HEK293 (cell line): ENCODE measurements around the gene ADGRF4.

Experiments used
- CTCF ChIA-PET: fragments of 350-600 bp; formaldehyde crosslinking; extraction: SDS; loops from one replicate; lab custom pipeline; 2021; ENCODE audit warnings: antibody characterized with exemption; lab: Yijun Ruan, JAX
- POLR2A ChIA-PET: fragments of 300-600 bp; formaldehyde crosslinking; extraction: SDS; loops from one replicate; lab custom pipeline; 2020; ENCODE audit warnings: antibody characterized with exemption, inconsistent platforms; lab: Yijun Ruan, JAX
- H3K27ac ChIP-seq: fragments of 200-500 bp; sonication (Bioruptor generic); 2 replicates; pipeline ENCODE4 v1.5.1; 2014; ENCODE audit warnings: low read depth, low read length, control low read depth, inconsistent platforms; ENCODE audit errors: extremely low read depth
- H3K36me3 ChIP-seq, 2 experiments: fragments of 200-500 bp in 1 of 2; sonication (Bioruptor generic) in 1 of 2; 1 replicate in 1 of 2; 2 replicates in 1 of 2; pipeline ENCODE4 v1.5.1; 2014 to 2017; ENCODE audit warnings: inconsistent platforms in 2 of 2, low read length in 2 of 2; ENCODE audit not compliant: control insufficient read depth in 2 of 2, insufficient read depth in 1 of 2
- H3K4me1 ChIP-seq: fragments of 200-500 bp; sonication (Bioruptor generic); 2 replicates; pipeline ENCODE4 v1.5.1; 2014; ENCODE audit warnings: mild to moderate bottlenecking, low read length, inconsistent platforms; ENCODE audit not compliant: control insufficient read depth, insufficient read depth
- H3K4me3 ChIP-seq: 2 replicates; pipeline ENCODE4 v1.5.1; 2011; ENCODE audit warnings: low read depth, mild to moderate bottlenecking, control low read depth, low read length, moderate library complexity
- H3K9me3 ChIP-seq: fragments of 200-500 bp; sonication (Bioruptor generic); 2 replicates; pipeline ENCODE4 v1.5.1; 2014; ENCODE audit warnings: low read depth, low read length, inconsistent platforms; ENCODE audit not compliant: control insufficient read depth, insufficient read depth
- BCL11B ChIP-seq: fragments of 450-650 bp; formaldehyde crosslinking; IDR thresholded peaks from 2 replicates; pipeline ENCODE4 v1.5.1; 2016; ENCODE audit warnings: low read depth, missing biosample characterization, missing genetic modification characterization
- HOXA7 ChIP-seq: sonication (generic); formaldehyde crosslinking; IDR thresholded peaks from 2 replicates; pipeline ENCODE4 v1.8.1; 2022; ENCODE audit warnings: missing genetic modification reagents, borderline replicate concordance
- HOXD13 ChIP-seq: sonication (generic); formaldehyde crosslinking; IDR thresholded peaks from 2 replicates; pipeline ENCODE4 v1.8.0; 2022; ENCODE audit warnings: missing genetic modification reagents, borderline replicate concordance
- KLF9 ChIP-seq: fragments of 450-650 bp; formaldehyde crosslinking; IDR thresholded peaks from 2 replicates; pipeline ENCODE4 v1.5.1; 2016; ENCODE audit warnings: missing biosample characterization, missing genetic modification characterization, low read depth
- OSR2 ChIP-seq: fragments of 450-650 bp; formaldehyde crosslinking; IDR thresholded peaks from 2 replicates; pipeline ENCODE4 v1.5.1; 2016; ENCODE audit warnings: missing biosample characterization, missing genetic modification characterization
- SP7 ChIP-seq: fragments of 450-650 bp; formaldehyde crosslinking; IDR thresholded peaks from 2 replicates; pipeline ENCODE4 v1.5.1; 2016; ENCODE audit warnings: missing biosample characterization, missing genetic modification characterization
- YY2 ChIP-seq: fragments of 450-650 bp; formaldehyde crosslinking; IDR thresholded peaks from 2 replicates; pipeline ENCODE4 v1.5.1; 2016; ENCODE audit warnings: missing biosample characterization, missing genetic modification characterization
- ZNF121 ChIP-seq: fragments of 450-650 bp; formaldehyde crosslinking; IDR thresholded peaks from 2 replicates; pipeline ENCODE4 v1.5.1; 2016; ENCODE audit warnings: missing biosample characterization, missing genetic modification characterization
- ZNF140 ChIP-seq: fragments of 450-650 bp; formaldehyde crosslinking; IDR thresholded peaks from 2 replicates; pipeline ENCODE4 v1.5.1; 2016; ENCODE audit warnings: missing biosample characterization, missing genetic modification characterization
- ZNF16 ChIP-seq: fragments of 450-650 bp; formaldehyde crosslinking; IDR thresholded peaks from 2 replicates; pipeline ENCODE4 v1.5.1; 2016; ENCODE audit warnings: low read depth, missing biosample characterization, missing genetic modification characterization
- ZNF2 ChIP-seq: fragments of 450-650 bp; formaldehyde crosslinking; IDR thresholded peaks from 2 replicates; pipeline ENCODE4 v1.5.1; 2016; ENCODE audit warnings: missing biosample characterization, missing genetic modification characterization
- ZNF211 ChIP-seq: fragments of 450-650 bp; formaldehyde crosslinking; IDR thresholded peaks from 2 replicates; pipeline ENCODE4 v1.5.1; 2016; ENCODE audit warnings: low read depth, missing biosample characterization, missing genetic modification characterization
- ZNF48 ChIP-seq: fragments of 450-650 bp; formaldehyde crosslinking; IDR thresholded peaks from 2 replicates; pipeline ENCODE4 v1.5.1; 2016; ENCODE audit warnings: missing biosample characterization, missing genetic modification characterization
- ZNF571 ChIP-seq: fragments of 450-650 bp; formaldehyde crosslinking; IDR thresholded peaks from 2 replicates; pipeline ENCODE4 v1.5.0; 2017; ENCODE audit warnings: missing biosample characterization, missing genetic modification characterization
- ZNF600 ChIP-seq: fragments of 450-650 bp; formaldehyde crosslinking; IDR thresholded peaks from 2 replicates; pipeline ENCODE4 v1.5.1; 2016; ENCODE audit warnings: missing biosample characterization, missing genetic modification characterization
- TF ChIP-seq, protein P1 (sequence below): fragments of 450-650 bp; formaldehyde crosslinking; IDR thresholded peaks from 2 replicates; pipeline ENCODE4 v1.5.1; 2016; ENCODE audit warnings: missing biosample characterization, missing genetic modification characterization, borderline replicate concordance
- TF ChIP-seq, protein P2 (sequence below): fragments of 450-650 bp; formaldehyde crosslinking; IDR thresholded peaks from 2 replicates; pipeline ENCODE4 v1.5.1; 2016; ENCODE audit warnings: missing biosample characterization, missing genetic modification characterization
- TF ChIP-seq, protein P3 (sequence below): fragments of 450-650 bp; formaldehyde crosslinking; IDR thresholded peaks from 2 replicates; pipeline ENCODE4 v1.5.1; 2017; ENCODE audit warnings: missing biosample characterization, missing genetic modification characterization
- TF ChIP-seq, protein P4 (sequence below): fragments of 450-650 bp; formaldehyde crosslinking; IDR thresholded peaks from 2 replicates; pipeline ENCODE4 v1.5.1; 2016; ENCODE audit warnings: missing biosample characterization, missing genetic modification characterization

The ADGRF4 gene

GRCh38 chr6:47655719-47656595 is 42.4 kb upstream of the ADGRF4 start (continued):
- TF ChIP-seq, protein P1, sequence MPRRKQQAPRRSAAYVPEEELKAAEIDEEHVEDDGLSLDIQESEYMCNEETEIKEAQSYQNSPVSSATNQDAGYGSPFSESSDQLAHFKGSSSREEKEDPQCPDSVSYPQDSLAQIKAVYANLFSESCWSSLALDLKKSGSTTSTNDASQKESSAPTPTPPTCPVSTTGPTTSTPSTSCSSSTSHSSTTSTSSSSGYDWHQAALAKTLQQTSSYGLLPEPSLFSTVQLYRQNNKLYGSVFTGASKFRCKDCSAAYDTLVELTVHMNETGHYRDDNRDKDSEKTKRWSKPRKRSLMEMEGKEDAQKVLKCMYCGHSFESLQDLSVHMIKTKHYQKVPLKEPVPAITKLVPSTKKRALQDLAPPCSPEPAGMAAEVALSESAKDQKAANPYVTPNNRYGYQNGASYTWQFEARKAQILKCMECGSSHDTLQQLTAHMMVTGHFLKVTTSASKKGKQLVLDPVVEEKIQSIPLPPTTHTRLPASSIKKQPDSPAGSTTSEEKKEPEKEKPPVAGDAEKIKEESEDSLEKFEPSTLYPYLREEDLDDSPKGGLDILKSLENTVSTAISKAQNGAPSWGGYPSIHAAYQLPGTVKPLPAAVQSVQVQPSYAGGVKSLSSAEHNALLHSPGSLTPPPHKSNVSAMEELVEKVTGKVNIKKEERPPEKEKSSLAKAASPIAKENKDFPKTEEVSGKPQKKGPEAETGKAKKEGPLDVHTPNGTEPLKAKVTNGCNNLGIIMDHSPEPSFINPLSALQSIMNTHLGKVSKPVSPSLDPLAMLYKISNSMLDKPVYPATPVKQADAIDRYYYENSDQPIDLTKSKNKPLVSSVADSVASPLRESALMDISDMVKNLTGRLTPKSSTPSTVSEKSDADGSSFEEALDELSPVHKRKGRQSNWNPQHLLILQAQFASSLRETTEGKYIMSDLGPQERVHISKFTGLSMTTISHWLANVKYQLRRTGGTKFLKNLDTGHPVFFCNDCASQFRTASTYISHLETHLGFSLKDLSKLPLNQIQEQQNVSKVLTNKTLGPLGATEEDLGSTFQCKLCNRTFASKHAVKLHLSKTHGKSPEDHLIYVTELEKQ (tag by site-specific recombination) = no peak
- TF ChIP-seq HOXD13 (CRISPR knock-in tag) = no peak
- no peak for TF ChIP-seq ZNF211 (tag by site-specific recombination)
- TF ChIP-seq, protein P2, sequence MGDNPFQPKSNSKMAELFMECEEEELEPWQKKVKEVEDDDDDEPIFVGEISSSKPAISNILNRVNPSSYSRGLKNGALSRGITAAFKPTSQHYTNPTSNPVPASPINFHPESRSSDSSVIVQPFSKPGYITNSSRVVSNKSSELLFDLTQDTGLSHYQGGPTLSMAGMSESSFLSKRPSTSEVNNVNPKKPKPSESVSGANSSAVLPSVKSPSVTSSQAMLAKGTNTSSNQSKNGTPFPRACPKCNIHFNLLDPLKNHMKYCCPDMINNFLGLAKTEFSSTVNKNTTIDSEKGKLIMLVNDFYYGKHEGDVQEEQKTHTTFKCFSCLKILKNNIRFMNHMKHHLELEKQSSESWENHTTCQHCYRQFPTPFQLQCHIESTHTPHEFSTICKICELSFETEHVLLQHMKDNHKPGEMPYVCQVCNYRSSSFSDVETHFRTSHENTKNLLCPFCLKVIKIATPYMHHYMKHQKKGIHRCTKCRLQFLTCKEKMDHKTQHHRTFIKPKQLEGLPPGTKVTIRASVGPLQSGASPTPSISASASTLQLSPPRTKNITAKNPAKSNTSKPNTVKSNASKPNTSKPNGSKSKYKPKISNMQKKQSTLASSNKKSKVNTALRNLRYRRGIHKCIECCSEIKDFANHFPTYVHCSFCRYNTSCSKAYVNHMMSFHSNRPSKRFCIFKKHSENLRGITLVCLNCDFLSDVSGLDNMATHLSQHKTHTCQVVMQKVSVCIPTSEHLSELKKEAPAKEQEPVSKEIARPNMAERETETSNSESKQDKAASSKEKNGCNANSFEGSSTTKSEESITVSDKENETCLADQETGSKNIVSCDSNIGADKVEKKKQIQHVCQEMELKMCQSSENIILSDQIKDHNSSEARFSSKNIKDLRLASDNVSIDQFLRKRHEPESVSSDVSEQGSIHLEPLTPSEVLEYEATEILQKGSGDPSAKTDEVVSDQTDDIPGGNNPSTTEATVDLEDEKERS (tag by site-specific recombination) = no peak
- no peak for TF ChIP-seq ZNF121 (tag by site-specific recombination)
- no peak for TF ChIP-seq HOXA7 (CRISPR knock-in tag)
- peak; percentile 81 for TF ChIP-seq ZNF600 (tag by site-specific recombination)
- peak; percentile 45; the same call in 1 of the 2 replicates for TF ChIP-seq KLF9 (tag by site-specific recombination)
- TF ChIP-seq OSR2 (tag by site-specific recombination) = peak; percentile 40; the same call in 1 of the 2 replicates
- TF ChIP-seq, protein P3, sequence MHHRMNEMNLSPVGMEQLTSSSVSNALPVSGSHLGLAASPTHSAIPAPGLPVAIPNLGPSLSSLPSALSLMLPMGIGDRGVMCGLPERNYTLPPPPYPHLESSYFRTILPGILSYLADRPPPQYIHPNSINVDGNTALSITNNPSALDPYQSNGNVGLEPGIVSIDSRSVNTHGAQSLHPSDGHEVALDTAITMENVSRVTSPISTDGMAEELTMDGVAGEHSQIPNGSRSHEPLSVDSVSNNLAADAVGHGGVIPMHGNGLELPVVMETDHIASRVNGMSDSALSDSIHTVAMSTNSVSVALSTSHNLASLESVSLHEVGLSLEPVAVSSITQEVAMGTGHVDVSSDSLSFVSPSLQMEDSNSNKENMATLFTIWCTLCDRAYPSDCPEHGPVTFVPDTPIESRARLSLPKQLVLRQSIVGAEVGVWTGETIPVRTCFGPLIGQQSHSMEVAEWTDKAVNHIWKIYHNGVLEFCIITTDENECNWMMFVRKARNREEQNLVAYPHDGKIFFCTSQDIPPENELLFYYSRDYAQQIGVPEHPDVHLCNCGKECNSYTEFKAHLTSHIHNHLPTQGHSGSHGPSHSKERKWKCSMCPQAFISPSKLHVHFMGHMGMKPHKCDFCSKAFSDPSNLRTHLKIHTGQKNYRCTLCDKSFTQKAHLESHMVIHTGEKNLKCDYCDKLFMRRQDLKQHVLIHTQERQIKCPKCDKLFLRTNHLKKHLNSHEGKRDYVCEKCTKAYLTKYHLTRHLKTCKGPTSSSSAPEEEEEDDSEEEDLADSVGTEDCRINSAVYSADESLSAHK (tag by site-specific recombination) = no peak

DNA sequence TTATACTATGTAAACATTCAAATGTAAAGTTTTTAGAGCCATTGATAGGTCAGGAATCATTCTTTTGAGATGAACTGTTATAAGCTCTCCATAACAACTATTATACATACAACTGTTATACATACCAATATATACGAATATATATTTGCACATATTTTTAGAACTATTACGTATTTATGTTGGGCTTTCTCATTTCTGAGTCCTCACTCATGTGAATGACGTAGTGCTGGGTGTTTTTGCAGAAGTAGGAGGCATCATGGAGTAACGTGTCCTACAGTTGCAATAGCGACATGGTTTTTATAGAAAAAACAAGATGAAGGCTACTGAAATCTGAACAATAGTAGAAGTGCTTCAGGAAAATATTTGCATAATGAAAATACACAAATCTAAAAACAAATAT is 36.4 kb upstream of the ADGRF4 start:
- Histone ChIP-seq H3K9me3 (no peaks in the 10 kb centered on the region), H3K4me3 (no peak overlapping the region), H3K36me3 (no peaks in the 10 kb centered on the region), H3K27ac (no peak overlapping the region), H3K4me1 (no peaks in the 10 kb centered on the region)
- POLR2A ChIA-PET = no interaction called here
- TF ChIP-seq ZNF48 (tag by site-specific recombination) = no peak
- no peak for TF ChIP-seq BCL11B (tag by site-specific recombination)
- TF ChIP-seq, protein P4, sequence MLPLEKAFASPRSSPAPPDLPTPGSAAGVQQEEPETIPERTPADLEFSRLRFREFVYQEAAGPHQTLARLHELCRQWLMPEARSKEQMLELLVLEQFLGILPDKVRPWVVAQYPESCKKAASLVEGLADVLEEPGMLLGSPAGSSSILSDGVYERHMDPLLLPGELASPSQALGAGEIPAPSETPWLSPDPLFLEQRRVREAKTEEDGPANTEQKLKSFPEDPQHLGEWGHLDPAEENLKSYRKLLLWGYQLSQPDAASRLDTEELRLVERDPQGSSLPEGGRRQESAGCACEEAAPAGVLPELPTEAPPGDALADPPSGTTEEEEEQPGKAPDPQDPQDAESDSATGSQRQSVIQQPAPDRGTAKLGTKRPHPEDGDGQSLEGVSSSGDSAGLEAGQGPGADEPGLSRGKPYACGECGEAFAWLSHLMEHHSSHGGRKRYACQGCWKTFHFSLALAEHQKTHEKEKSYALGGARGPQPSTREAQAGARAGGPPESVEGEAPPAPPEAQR (tag by site-specific recombination) = no peak
- TF ChIP-seq ZNF571 (tag by site-specific recombination) = no peak
- no peak for TF ChIP-seq ZNF2
- TF ChIP-seq ZNF16 (tag by site-specific recombination) = no peak
- TF ChIP-seq YY2 (tag by site-specific recombination) = no peak
- no peak for TF ChIP-seq ZNF140 (tag by site-specific recombination)
- TF ChIP-seq SP7 (tag by site-specific recombination) = no peak
- TF ChIP-seq, protein P3 (tag by site-specific recombination) = no peak
- TF ChIP-seq, all 188 proteins: peak for 0
- CTCF ChIA-PET = interaction anchor here (1.0 kb wide), 1 partner anchor 10 kb away, joined by 3 read pairs; no protein-coding TSS in a partner anchor
